Frontal cortex (tissue), 4 donors: ENCODE data around the gene MAP3K6. TPM values are rescaled to one million over a fixed set of nuclear protein-coding genes. Genes with fewer than 3 reads are reported as not detected.
A peak's percentile ranks its signal among the peaks of the same experiment; 100 is the strongest.
"Not testable (repeated sequence)": the region's sequence is repeated elsewhere in the genome, so short reads cannot be mapped to it uniquely, and the experiment has no call there.

ENCODE experiments used
- DNase-seq, 2 donors: peaks; one replicate each; pipeline ENCODE4 v3.0.0; 2012; ENCODE audit warnings: low spot score in 2 of 2
- FAIRE-seq: peaks from 2 replicates; lab custom pipeline; 2012; peaks lifted over from hg19 to GRCh38; lab: Jason Lieb, UNC
- total RNA-seq: library from RNA; depleted of rRNA; stranded (reverse); fragments of >200 nt; gene quantifications from one replicate; pipeline ENCODE4 v1.2.3, GENCODE V29; 2014
- donor health status: control.
- donor health status: control.
- donor health status: control.

Gene MAP3K6
- 0.82 TPM for total RNA-seq

GRCh38 chr1:27366411-27367159 is at the start of gene MAP3K6:
Gene MAP3K6, minus strand, starts transcription at chr1:27366961. Its CDS starts 364 bp downstream, at chr1:27366597.
- DNase-seq (peak; percentile 73 to 84), FAIRE-seq (no peak)

- no peak for FAIRE-seq
These were observed 47.3 kb upstream of the MAP3K6 start for GRCh38 chr1:27414091-27414490.

GRCh38 chr1:27413004-27413403 is 46.2 kb upstream of the MAP3K6 start:
- no peak for DNase-seq
- no peak for FAIRE-seq

More at GRCh38 chr1:27414091-27414490, 47.3 kb upstream of the MAP3K6 start:
- DNase-seq: no peak

GRCh38 chr1:27412502-27412901 is 45.7 kb upstream of the MAP3K6 start:
- FAIRE-seq: no peak
- no peak for DNase-seq

GRCh38 chr1:27410709-27411108 is 43.9 kb upstream of the MAP3K6 start:
- DNase-seq (no peak), FAIRE-seq (no peak)

GRCh38 chr1:27409669-27410068 is 42.9 kb upstream of the MAP3K6 start:
- FAIRE-seq (no peak), DNase-seq (no peak)

- DNase-seq (no peak), FAIRE-seq (no peak)
These were observed 41.4 kb upstream of the MAP3K6 start for GRCh38 chr1:27408151-27408550.

GRCh38 chr1:27406791-27407190 is 40.0 kb upstream of the MAP3K6 start:
- FAIRE-seq, DNase-seq: not testable (repeated sequence)

GRCh38 chr1:27406362-27406680 is 39.6 kb upstream of the MAP3K6 start:
- no peak for FAIRE-seq
- no peak for DNase-seq

GRCh38 chr1:27405598-27406361 is 39.0 kb upstream of the MAP3K6 start:
- FAIRE-seq, DNase-seq: not testable (repeated sequence)

- no peak for DNase-seq
- no peak for FAIRE-seq
These were observed 38.3 kb upstream of the MAP3K6 start for GRCh38 chr1:27405074-27405473.

- DNase-seq (no peak), FAIRE-seq (no peak)
These were observed 37.2 kb upstream of the MAP3K6 start for GRCh38 chr1:27403931-27404330.

GRCh38 chr1:27403065-27403726 is 36.4 kb upstream of the MAP3K6 start:
- FAIRE-seq (no peak), DNase-seq (no peak)

- FAIRE-seq (no peak), DNase-seq (peak in 1 of 2 donors; percentile 72)
These were observed 35.6 kb upstream of the MAP3K6 start for GRCh38 chr1:27402349-27402754.

- FAIRE-seq: no peak
- no peak for DNase-seq
These were observed 34.2 kb upstream of the MAP3K6 start for GRCh38 chr1:27400963-27401341.

- DNase-seq: no peak
- FAIRE-seq: no peak
These were observed 33.6 kb upstream of the MAP3K6 start for GRCh38 chr1:27400082-27400962.

GRCh38 chr1:27399251-27400025 is 32.7 kb upstream of the MAP3K6 start:
- DNase-seq (no peak), FAIRE-seq (no peak)

GRCh38 chr1:27398405-27399149 is 31.8 kb upstream of the MAP3K6 start:
- DNase-seq (no peak), FAIRE-seq (no peak)
